ENCODE data around the gene CTNND2.

CTNND2 gene

GRCh38 chr5:11519236-11519635 lies 385.0 kb downstream of the CTNND2 start:
- no peaks in the 10 kb centered on the region for H3K27me3 ChIP-seq (replicated peaks in 2 of 5; ENCODE audit: control insufficient read depth in 4 of 5, insufficient read depth in 5 of 5, low read length in 4 of 5)
- no peaks in the 10 kb centered on the region for H3K36me3 ChIP-seq (ENCODE audit: control insufficient read depth in 4 of 4, insufficient read depth in 4 of 4, low read length in 3 of 4)
- no peak overlapping the region for H3K4me3 ChIP-seq (ENCODE audit: control insufficient read depth in 1 of 7, extremely low read depth in 1 of 7, insufficient read depth in 4 of 7, low read depth in 2 of 7, low read length in 6 of 7)
- H3K27ac ChIP-seq (ENCODE audit: insufficient read depth in 1 of 2, low read depth in 1 of 2, low read length in 2 of 2, poor library complexity in 1 of 2, severe bottlenecking in 2 of 2), result no peak overlapping the region
- ChIA-PET CTCF (no interaction called here), POLR2A (no interaction called here)
- WGBS (ENCODE audit: insufficient coverage), result no CpG with 5 or more reads among the region's 2 CpGs
- DNase-seq, result no peak
- no peaks in the 10 kb centered on the region for H3K9me3 ChIP-seq (ENCODE audit: control extremely low read depth in 1 of 5, control insufficient read depth in 4 of 5, insufficient read depth in 2 of 5, low read depth in 1 of 5, low read length in 4 of 5)
- H3K4me1 ChIP-seq (ENCODE audit: control extremely low read depth in 1 of 4, control insufficient read depth in 4 of 4, insufficient read depth in 4 of 4, low read length in 3 of 4), result peaks cover 0 to 8% (median 3%) of the 10 kb centered on the region in 4 experiments

DNA sequence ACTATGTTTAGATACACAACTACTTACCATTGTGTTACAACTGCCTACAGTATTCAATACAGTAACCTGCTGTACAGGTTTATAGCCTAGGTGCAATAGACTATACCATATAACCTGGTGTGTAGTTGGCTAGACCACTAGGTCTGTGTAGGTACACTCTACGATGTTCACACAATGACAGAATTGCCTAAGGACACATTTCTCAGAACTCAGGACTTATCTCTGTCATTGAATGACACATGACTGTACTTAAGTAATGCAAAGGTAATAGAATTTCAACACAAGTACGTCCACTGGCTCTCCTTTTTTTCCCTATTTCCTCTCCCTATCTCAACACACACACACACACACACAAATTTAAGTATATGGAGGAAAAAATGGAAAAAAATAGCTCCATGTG lies 385.6 kb downstream of the CTNND2 start:
- no peak for DNase-seq
- H3K27ac ChIP-seq (ENCODE audit: insufficient read depth in 1 of 2, low read depth in 1 of 2, low read length in 2 of 2, poor library complexity in 1 of 2, severe bottlenecking in 2 of 2), result no peak overlapping the region
- H3K36me3 ChIP-seq (ENCODE audit: control insufficient read depth in 4 of 4, insufficient read depth in 4 of 4, low read length in 3 of 4), result no peaks in the 10 kb centered on the region
- no peaks in the 10 kb centered on the region for H3K27me3 ChIP-seq (replicated peaks in 2 of 5; ENCODE audit: control insufficient read depth in 4 of 5, insufficient read depth in 5 of 5, low read length in 4 of 5)
- H3K4me1 ChIP-seq (ENCODE audit: control extremely low read depth in 1 of 4, control insufficient read depth in 4 of 4, insufficient read depth in 4 of 4, low read length in 3 of 4), result peaks cover 0 to 2% (median under 1%) of the 10 kb centered on the region in 4 experiments
- no peak overlapping the region for H3K4me3 ChIP-seq (ENCODE audit: control insufficient read depth in 1 of 7, extremely low read depth in 1 of 7, insufficient read depth in 4 of 7, low read depth in 2 of 7, low read length in 6 of 7)
- ChIA-PET CTCF (no interaction called here), POLR2A (no interaction called here)
- WGBS (ENCODE audit: insufficient coverage), result no CpG with 5 or more reads among the region's 2 CpGs
- no peaks in the 10 kb centered on the region for H3K9me3 ChIP-seq (ENCODE audit: control extremely low read depth in 1 of 5, control insufficient read depth in 4 of 5, insufficient read depth in 2 of 5, low read depth in 1 of 5, low read length in 4 of 5)

- Histone ChIP-seq H3K9me3 (ENCODE audit: control extremely low read depth in 1 of 5, control insufficient read depth in 4 of 5, insufficient read depth in 2 of 5, low read depth in 1 of 5, low read length in 4 of 5) (no peaks in the 10 kb centered on the region), H3K36me3 (ENCODE audit: control insufficient read depth in 4 of 4, insufficient read depth in 4 of 4, low read length in 3 of 4) (no peaks in the 10 kb centered on the region), H3K4me3 (ENCODE audit: control insufficient read depth in 1 of 7, extremely low read depth in 1 of 7, insufficient read depth in 4 of 7, low read depth in 2 of 7, low read length in 6 of 7) (no peak overlapping the region), H3K27ac (ENCODE audit: insufficient read depth in 1 of 2, low read depth in 1 of 2, low read length in 2 of 2, poor library complexity in 1 of 2, severe bottlenecking in 2 of 2) (no peak overlapping the region), H3K27me3 (replicated peaks in 2 of 5; ENCODE audit: control insufficient read depth in 4 of 5, insufficient read depth in 5 of 5, low read length in 4 of 5) (peaks cover 0 to 2% (median 0%) of the 10 kb centered on the region in 5 experiments), H3K4me1 (ENCODE audit: control extremely low read depth in 1 of 4, control insufficient read depth in 4 of 4, insufficient read depth in 4 of 4, low read length in 3 of 4) (no peaks in the 10 kb centered on the region)
- ChIA-PET CTCF (no interaction called here), POLR2A (no interaction called here)
- no peak for DNase-seq
- WGBS (ENCODE audit: insufficient coverage), result 87% methylated on average over 5 of the region's 11 CpGs
Observed at GRCh38 chr5:11514705-11515432, 389.4 kb downstream of the CTNND2 start.

GRCh38 chr5:11511878-11512277 lies 392.4 kb downstream of the CTNND2 start:
- no peaks in the 10 kb centered on the region for H3K36me3 ChIP-seq (ENCODE audit: control insufficient read depth in 4 of 4, insufficient read depth in 4 of 4, low read length in 3 of 4)
- DNase-seq, result no peak
- no peak overlapping the region for H3K4me3 ChIP-seq (ENCODE audit: control insufficient read depth in 1 of 7, extremely low read depth in 1 of 7, insufficient read depth in 4 of 7, low read depth in 2 of 7, low read length in 6 of 7)
- peaks cover 0 to 5% (median 0%) of the 10 kb centered on the region in 4 experiments for H3K4me1 ChIP-seq (ENCODE audit: control extremely low read depth in 1 of 4, control insufficient read depth in 4 of 4, insufficient read depth in 4 of 4, low read length in 3 of 4)
- H3K9me3 ChIP-seq (ENCODE audit: control extremely low read depth in 1 of 5, control insufficient read depth in 4 of 5, insufficient read depth in 2 of 5, low read depth in 1 of 5, low read length in 4 of 5), result no peaks in the 10 kb centered on the region
- 93% methylated on average over 2 of the region's 2 CpGs for WGBS (ENCODE audit: insufficient coverage)
- no peak overlapping the region for H3K27ac ChIP-seq (ENCODE audit: insufficient read depth in 1 of 2, low read depth in 1 of 2, low read length in 2 of 2, poor library complexity in 1 of 2, severe bottlenecking in 2 of 2)
- peaks cover 0 to 2% (median 0%) of the 10 kb centered on the region in 5 experiments for H3K27me3 ChIP-seq (replicated peaks in 2 of 5; ENCODE audit: control insufficient read depth in 4 of 5, insufficient read depth in 5 of 5, low read length in 4 of 5)
- ChIA-PET POLR2A (no interaction called here), CTCF (interaction anchor here (0.7 kb wide), 1 partner anchor 31 kb away, joined by 3 read pairs; no protein-coding TSS in a partner anchor)

DNA sequence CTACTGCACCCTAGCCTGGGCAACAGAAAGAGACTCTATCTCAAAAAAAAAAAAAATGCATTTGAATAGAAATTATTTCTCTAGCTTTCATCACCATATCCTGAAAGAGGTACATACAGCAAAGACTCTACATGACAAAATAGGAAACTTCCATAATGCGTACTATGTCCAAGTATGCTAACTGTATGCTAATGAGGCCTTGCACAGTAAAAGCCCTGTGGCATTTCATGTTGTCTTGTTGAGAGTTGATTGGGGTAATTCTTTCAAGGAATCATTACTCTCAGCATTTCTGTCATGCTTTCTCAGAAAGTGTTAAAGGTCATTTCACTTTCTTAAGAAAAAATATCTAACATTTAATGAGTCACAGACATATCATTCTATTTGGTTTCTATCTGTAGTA lies 393.4 kb downstream of the CTNND2 start:
- ChIA-PET POLR2A (no interaction called here), CTCF (interaction anchor here (0.9 kb wide), 1 partner anchor 98 kb away, joined by 3 read pairs; no protein-coding TSS in a partner anchor)
- no peak for DNase-seq
- no peaks in the 10 kb centered on the region for H3K36me3 ChIP-seq (ENCODE audit: control insufficient read depth in 4 of 4, insufficient read depth in 4 of 4, low read length in 3 of 4)
- H3K9me3 ChIP-seq (ENCODE audit: control extremely low read depth in 1 of 5, control insufficient read depth in 4 of 5, insufficient read depth in 2 of 5, low read depth in 1 of 5, low read length in 4 of 5), result no peaks in the 10 kb centered on the region
- peaks cover 0 to 7% (median 0%) of the 10 kb centered on the region in 4 experiments for H3K4me1 ChIP-seq (ENCODE audit: control extremely low read depth in 1 of 4, control insufficient read depth in 4 of 4, insufficient read depth in 4 of 4, low read length in 3 of 4)
- WGBS (ENCODE audit: insufficient coverage), result no CpG with 5 or more reads among the region's 1 CpG
- H3K4me3 ChIP-seq (ENCODE audit: control insufficient read depth in 1 of 7, extremely low read depth in 1 of 7, insufficient read depth in 4 of 7, low read depth in 2 of 7, low read length in 6 of 7), result no peak overlapping the region
- H3K27ac ChIP-seq (ENCODE audit: insufficient read depth in 1 of 2, low read depth in 1 of 2, low read length in 2 of 2, poor library complexity in 1 of 2, severe bottlenecking in 2 of 2), result no peak overlapping the region
- H3K27me3 ChIP-seq (replicated peaks in 2 of 5; ENCODE audit: control insufficient read depth in 4 of 5, insufficient read depth in 5 of 5, low read length in 4 of 5), result peaks cover 0 to 2% (median 0%) of the 10 kb centered on the region in 5 experiments

- no peak overlapping the region for H3K27ac ChIP-seq (ENCODE audit: insufficient read depth in 1 of 2, low read depth in 1 of 2, low read length in 2 of 2, poor library complexity in 1 of 2, severe bottlenecking in 2 of 2)
- ChIA-PET CTCF (no interaction called here), POLR2A (no interaction called here)
- no peaks in the 10 kb centered on the region for H3K36me3 ChIP-seq (ENCODE audit: control insufficient read depth in 4 of 4, insufficient read depth in 4 of 4, low read length in 3 of 4)
- no peak for DNase-seq
- no peaks in the 10 kb centered on the region for H3K9me3 ChIP-seq (ENCODE audit: control extremely low read depth in 1 of 5, control insufficient read depth in 4 of 5, insufficient read depth in 2 of 5, low read depth in 1 of 5, low read length in 4 of 5)
- peaks cover 0 to 2% (median 0%) of the 10 kb centered on the region in 5 experiments for H3K27me3 ChIP-seq (replicated peaks in 2 of 5; ENCODE audit: control insufficient read depth in 4 of 5, insufficient read depth in 5 of 5, low read length in 4 of 5)
- no peak overlapping the region for H3K4me3 ChIP-seq (ENCODE audit: control insufficient read depth in 1 of 7, extremely low read depth in 1 of 7, insufficient read depth in 4 of 7, low read depth in 2 of 7, low read length in 6 of 7)
- 97% methylated on average over 5 of the region's 7 CpGs for WGBS (ENCODE audit: insufficient coverage)
- peaks cover 0 to 7% (median 0%) of the 10 kb centered on the region in 4 experiments for H3K4me1 ChIP-seq (ENCODE audit: control extremely low read depth in 1 of 4, control insufficient read depth in 4 of 4, insufficient read depth in 4 of 4, low read length in 3 of 4)
Observed at GRCh38 chr5:11509793-11510192, 394.5 kb downstream of the CTNND2 start.

GRCh38 chr5:11507156-11507910 lies 396.9 kb downstream of the CTNND2 start:
- no peaks in the 10 kb centered on the region for H3K9me3 ChIP-seq (ENCODE audit: control extremely low read depth in 1 of 5, control insufficient read depth in 4 of 5, insufficient read depth in 2 of 5, low read depth in 1 of 5, low read length in 4 of 5)
- ChIA-PET POLR2A (no interaction called here), CTCF (no interaction called here)
- peaks cover 0 to 7% (median 0%) of the 10 kb centered on the region in 4 experiments for H3K4me1 ChIP-seq (ENCODE audit: control extremely low read depth in 1 of 4, control insufficient read depth in 4 of 4, insufficient read depth in 4 of 4, low read length in 3 of 4)
- H3K4me3 ChIP-seq (ENCODE audit: control insufficient read depth in 1 of 7, extremely low read depth in 1 of 7, insufficient read depth in 4 of 7, low read depth in 2 of 7, low read length in 6 of 7), result no peak overlapping the region
- WGBS (ENCODE audit: insufficient coverage), result 56% methylated on average over 7 of the region's 9 CpGs
- no peaks in the 10 kb centered on the region for H3K36me3 ChIP-seq (ENCODE audit: control insufficient read depth in 4 of 4, insufficient read depth in 4 of 4, low read length in 3 of 4)
- H3K27me3 ChIP-seq (replicated peaks in 2 of 5; ENCODE audit: control insufficient read depth in 4 of 5, insufficient read depth in 5 of 5, low read length in 4 of 5), result peaks cover 0 to 1% (median 0%) of the 10 kb centered on the region in 5 experiments
- peak in 1 of 3 donors; percentile 8 for DNase-seq
- no peak overlapping the region for H3K27ac ChIP-seq (ENCODE audit: insufficient read depth in 1 of 2, low read depth in 1 of 2, low read length in 2 of 2, poor library complexity in 1 of 2, severe bottlenecking in 2 of 2)

All from common myeloid progenitor, CD34-positive (primary cell).